K562 (cell line): ENCODE results near the gene KCTD17. TPM values are rescaled to one million over a fixed set of nuclear protein-coding genes. Genes with fewer than 3 reads are reported as not detected.

Experiments used
- ATAC-seq: fragments of 200-7000 bp; cut with Tn5 transposase; 3 replicates; pipeline ENCODE4 v1.9.1; 2020; ENCODE audit warnings: moderate library complexity
- BruUV-seq: library from RNA; stranded (reverse); fragments of 400-500 nt; replicated peaks from 2 replicates; lab custom pipeline; 2021; lab: Mats Ljungman, UMichigan
- CTCF ChIA-PET: fragments of 300-600 bp; formaldehyde crosslinking; extraction: SDS; loops from one replicate; lab custom pipeline; 2021; ENCODE audit warnings: low intra/inter-chr PET ratio; lab: Yijun Ruan, JAX
- POLR2A ChIA-PET: fragments of 300-600, 350-650 bp; sonication (Branson Sonifier 250); formaldehyde crosslinking; extraction: SDS; loops from one replicate; lab custom pipeline; 2021; ENCODE audit warnings: antibody characterized with exemption, inconsistent platforms; lab: Yijun Ruan, JAX
- DNase-seq, 4 experiments: peaks; one replicate each; pipeline versions ENCODE4 v3.0.0 to v3.0.0-alpha.2; 2011 to 2018; ENCODE audit warnings: low spot score in 3 of 4, mixed read lengths in 3 of 4; ENCODE audit errors: extremely low read depth in 1 of 4
- FAIRE-seq: peaks from 2 replicates; lab custom pipeline; 2011; peaks lifted over from hg19 to GRCh38; lab: Jason Lieb, UNC
- H2AFZ ChIP-seq: 2 replicates; pipeline ENCODE4 v1.6.0; 2011; ENCODE audit warnings: low read depth, low read length, control low read depth, inconsistent platforms
- H3K27ac ChIP-seq: fragments of 200-600 bp; 3 replicates; pipeline ENCODE4 v1.8.0; 2011; ENCODE audit warnings: low read depth, mild to moderate bottlenecking, control low read depth, inconsistent platforms, low read length, moderate library complexity, mixed read lengths; ENCODE audit errors: extremely low read depth
- H3K27me3 ChIP-seq, 2 experiments: fragments of 300-600 bp in 1 of 2; 2 replicates in 1 of 2; 3 replicates in 1 of 2; pipeline versions ENCODE4 v1.6.0 to v1.8.0; 2011; ENCODE audit warnings: inconsistent platforms in 2 of 2, low read length in 2 of 2, mild to moderate bottlenecking in 1 of 2, mixed read lengths in 1 of 2, moderate library complexity in 1 of 2; ENCODE audit not compliant: control insufficient read depth in 2 of 2, insufficient read depth in 2 of 2
- H3K36me3 ChIP-seq: fragments of 300-600 bp; 3 replicates; pipeline ENCODE4 v1.8.0; 2011; ENCODE audit warnings: mild to moderate bottlenecking, low read length, inconsistent platforms; ENCODE audit not compliant: control insufficient read depth, insufficient read depth
- H3K4me1 ChIP-seq, 2 experiments: fragments of 200-600 bp in 1 of 2; replicated peaks in 1 of 2; 2 replicates in 1 of 2; 3 replicates in 1 of 2; pipeline versions ENCODE4 v1.5.1 to v1.8.0; 2011; ENCODE audit warnings: inconsistent platforms in 2 of 2, low read length in 2 of 2, mild to moderate bottlenecking in 1 of 2, mixed read lengths in 1 of 2, moderate library complexity in 1 of 2; ENCODE audit not compliant: control insufficient read depth in 2 of 2, insufficient read depth in 2 of 2
- H3K4me2 ChIP-seq: 2 replicates; pipeline ENCODE4 v1.6.1; 2011; ENCODE audit warnings: low read length, control low read depth, inconsistent platforms, mixed read lengths; ENCODE audit not compliant: insufficient read depth
- H3K4me3 ChIP-seq: fragments of 200-600 bp; sonication (generic), shearing (Covaris generic); 2 replicates; pipeline ENCODE4 v1.5.1; 2016; ENCODE audit warnings: control low read depth, inconsistent platforms
- H3K79me2 ChIP-seq: fragments of 200-600 bp; 3 replicates; pipeline ENCODE4 v1.8.0; 2011; ENCODE audit warnings: low read length, inconsistent platforms; ENCODE audit not compliant: control insufficient read depth, insufficient read depth
- H3K9ac ChIP-seq, 2 experiments: 2 replicates each; pipeline versions ENCODE4 v1.6.0 to v1.6.1; 2011; ENCODE audit warnings: low read depth in 2 of 2, low read length in 2 of 2, control low read depth in 1 of 2, inconsistent platforms in 1 of 2, mild to moderate bottlenecking in 1 of 2, mixed read lengths in 1 of 2; ENCODE audit not compliant: insufficient read depth in 1 of 2
- H3K9me1 ChIP-seq: one replicate; pipeline ENCODE4 v1.6.0; 2011; ENCODE audit warnings: inconsistent platforms, mild to moderate bottlenecking, low read length, moderate library complexity; ENCODE audit not compliant: control insufficient read depth, insufficient read depth
- H3K9me3 ChIP-seq: replicated peaks from 2 replicates; pipeline ENCODE4 v1.5.1; 2011; ENCODE audit warnings: low read depth, low read length, inconsistent platforms; ENCODE audit not compliant: control insufficient read depth, insufficient read depth
- H4K20me1 ChIP-seq: replicated peaks from 2 replicates; pipeline ENCODE4 v1.6.1; 2011; ENCODE audit warnings: low read length, inconsistent platforms, mixed read lengths; ENCODE audit not compliant: control insufficient read depth, insufficient read depth
- CUX1 ChIP-seq: fragments of 200-800 bp; sonication (Bioruptor generic); IDR thresholded peaks from 2 replicates; pipeline ENCODE4 v1.6.1; 2016; ENCODE audit warnings: missing genetic modification characterization, missing compliant biosample characterization
- E2F6 ChIP-seq, 2 experiments: IDR thresholded peaks; 2 replicates each; pipeline ENCODE4 v1.6.1; 2011; ENCODE audit warnings: borderline replicate concordance in 1 of 2, control low read depth in 1 of 2, low read depth in 1 of 2, low read length in 1 of 2, mild to moderate bottlenecking in 1 of 2, mixed read lengths in 1 of 2, moderate library complexity in 1 of 2; ENCODE audit not compliant: insufficient read depth in 1 of 2, insufficient read length in 1 of 2, poor library complexity in 1 of 2, severe bottlenecking in 1 of 2; ENCODE audit errors: extremely low read depth in 1 of 2
- HNRNPH1 ChIP-seq: fragments of 200-400 bp; formaldehyde crosslinking; optimal IDR thresholded peaks from 2 replicates; pipeline ENCODE3; 2017; ENCODE audit warnings: low read depth, mild to moderate bottlenecking, low read length, moderate library complexity
- KLF1 ChIP-seq: fragments of 450-650 bp; IDR thresholded peaks from 2 replicates; pipeline ENCODE4 v1.6.1; 2016; ENCODE audit warnings: missing genetic modification characterization, missing compliant biosample characterization
- MAZ ChIP-seq, 2 experiments: fragments of 450-650 bp in 1 of 2; sonication (generic) in 1 of 2; formaldehyde crosslinking; IDR thresholded peaks in 1 of 2; conservative IDR thresholded peaks in 1 of 2; 2 replicates each; pipeline versions ENCODE4 v1.4.0 to v1.5.0; 2020; ENCODE audit warnings: mild to moderate bottlenecking in 1 of 2, missing genetic modification reagents in 1 of 2
- NFYB ChIP-seq: IDR thresholded peaks from 2 replicates; pipeline ENCODE4 v1.6.1; 2011; ENCODE audit warnings: mild to moderate bottlenecking, moderate library complexity; ENCODE audit not compliant: insufficient read length; ENCODE audit errors: extremely low read depth
- NKRF ChIP-seq: fragments of 450-650 bp; IDR thresholded peaks from 2 replicates; pipeline ENCODE4 v1.6.1; 2016; ENCODE audit warnings: borderline replicate concordance
- PBX2 ChIP-seq, 2 experiments: IDR thresholded peaks in 1 of 2; conservative IDR thresholded peaks in 1 of 2; 2 replicates each; pipeline ENCODE4 v1.6.1; 2016; ENCODE audit warnings: low read depth in 2 of 2, mild to moderate bottlenecking in 1 of 2, missing compliant biosample characterization in 1 of 2, missing genetic modification characterization in 1 of 2, moderate library complexity in 1 of 2
- WGBS: fragments of 100-300 bp; shearing (Covaris generic); methylation state at CpG from one replicate; pipeline ENCODE4 v1.1.6; 2016; ENCODE audit warnings: low coverage, mixed read lengths; ENCODE audit not compliant: insufficient coverage; ENCODE audit errors: missing lambda C conversion rate; 5-methylcytosine and 5-hydroxymethylcytosine counted together
- in situ Hi-C: fragments of 300-500 bp; cut with MboI; formaldehyde crosslinking; loops from 4 replicates; pipeline ENCODE4 v1.15.0; 2018; ENCODE audit warnings: inconsistent platforms, mixed read lengths
- intact Hi-C: fragments of 100-400 bp; cut with micrococcal nuclease; formaldehyde crosslinking; loops from 2 replicates; pipeline ENCODE4 v1.14.2; 2022
- polyA plus RNA-seq, 8 experiments: library from polyadenylated mRNA; depleted of rRNA in 4 of 8; stranded (reverse) in 5 of 8; unstranded in 3 of 8; fragments of >200 nt; fragmentation: Nextera tagmentation in 2 of 8; fragmentation: Illumina TruSeq in 1 of 8; extraction: Ambion mirVana in 2 of 8; extraction: Trizol in 1 of 8; gene quantifications; 2 replicates each; pipeline versions ENCODE4 v1.2.1 to v1.2.3, GENCODE V29; 2011 to 2014; ENCODE audit warnings: inconsistent platforms in 1 of 8, missing spikeins in 1 of 8
- total RNA-seq, 7 experiments: library from RNA; depleted of rRNA in 6 of 7; stranded (reverse); fragments of >200 nt in 6 of 7; fragmentation: Illumina TruSeq in 2 of 7; extraction: Trizol in 2 of 7; gene quantifications; 2 replicates each; pipeline versions ENCODE4 v1.2.1 to v1.2.3, GENCODE V29; 2011 to 2021; ENCODE audit warnings: low replicate concordance in 1 of 7

KCTD17 gene
- total and polyA plus RNA-seq, 9 of the 15 experiments (the other 6 are each of a cell fraction or from before 2014, with no cell fraction given): 0.22 to 0.90 (median 0.49) TPM; not detected in 2

- peaks cover 62% of the 10 kb centered on the region; the same call in 2 of the 3 replicates for H3K36me3 ChIP-seq
- intact Hi-C loops: no loop called here
- H3K4me1 ChIP-seq: peaks cover 0 to 25% of the 10 kb centered on the region in 2 experiments; a peak in 3 of 5 replicates
- ATAC-seq: no peak
- DNase-seq: no peak
- H3K4me3 ChIP-seq: no peak overlapping the region
- WGBS: 94% methylated on average over 6 of the region's 10 CpGs
- POLR2A ChIA-PET: interaction anchor here (0.6 to 1.5 kb wide), 3 partner anchors 10 to 246 kb away, joined by 3 to 4 read pairs (median 4); no protein-coding TSS in a partner anchor
- H3K27me3 ChIP-seq: no peaks in the 10 kb centered on the region
- TF ChIP-seq E2F6 (IDR thresholded peaks at IDR 0.05; ENCODE audit: borderline replicate concordance in 1 of 2, extremely low read depth in 1 of 2, insufficient read depth in 1 of 2, insufficient read length in 1 of 2, low read depth in 1 of 2, low read length in 1 of 2, poor library complexity in 1 of 2, severe bottlenecking in 1 of 2): no peak
- TF ChIP-seq HNRNPH1: no peak
- no peak for TF ChIP-seq PBX2 (CRISPR knock-in tag; IDR thresholded peaks at IDR 0.05; ENCODE audit: low read depth)
- TF ChIP-seq PBX2 (tag; conservative IDR thresholded peaks at IDR 0.05; ENCODE audit: low read depth): no peak
- TF ChIP-seq CUX1 (CRISPR knock-in tag): no peak
- no peak for TF ChIP-seq NFYB
- no peak for TF ChIP-seq KLF1 (tag)
- no peak for TF ChIP-seq NKRF
- no peak for TF ChIP-seq MAZ (CRISPR knock-in tag; conservative IDR thresholded peaks at IDR 0.05 in 1 of 2, IDR thresholded peaks at IDR 0.05 in 1 of 2)
- TF ChIP-seq, all 486 proteins: peak for 0
- CTCF ChIA-PET: no interaction called here
- Histone ChIP-seq H3K27ac (no peak overlapping the region), H3K9ac (no peak overlapping the region), H3K79me2 (peaks cover 21% of the 10 kb centered on the region), H3K9me3 (no peaks in the 10 kb centered on the region), H2AFZ (no peak overlapping the region), H4K20me1 (no peaks in the 10 kb centered on the region), H3K4me2 (no peak overlapping the region), H3K9me1 (no peaks in the 10 kb centered on the region)
- no peak for FAIRE-seq
- no TSS peak for BruUV-seq
- in situ Hi-C loops: no loop called here
Measured at GRCh38 chr22:37025500-37026070, 26.0 kb upstream of the KCTD17 start.
